Choroid plexus epithelial cell (primary cell): ENCODE data around the gene NEUROD4.

Experiments
- DNase-seq: peaks from one replicate; pipeline ENCODE4 v3.0.0-alpha.2; 2010; ENCODE audit warnings: low read depth
- H3K4me3 ChIP-seq: 2 replicates; pipeline ENCODE4 v1.5.1; 2011; ENCODE audit warnings: low read depth, mild to moderate bottlenecking, control low read depth, low read length, moderate library complexity
- CTCF ChIP-seq: conservative IDR thresholded peaks from 2 replicates; pipeline ENCODE4 v1.5.1; 2011; ENCODE audit warnings: low read depth, mild to moderate bottlenecking, control low read depth, inconsistent platforms, low read length, moderate library complexity

NEUROD4 gene, protein sequence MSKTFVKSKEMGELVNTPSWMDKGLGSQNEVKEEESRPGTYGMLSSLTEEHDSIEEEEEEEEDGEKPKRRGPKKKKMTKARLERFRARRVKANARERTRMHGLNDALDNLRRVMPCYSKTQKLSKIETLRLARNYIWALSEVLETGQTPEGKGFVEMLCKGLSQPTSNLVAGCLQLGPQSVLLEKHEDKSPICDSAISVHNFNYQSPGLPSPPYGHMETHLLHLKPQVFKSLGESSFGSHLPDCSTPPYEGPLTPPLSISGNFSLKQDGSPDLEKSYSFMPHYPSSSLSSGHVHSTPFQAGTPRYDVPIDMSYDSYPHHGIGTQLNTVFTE

DNA sequence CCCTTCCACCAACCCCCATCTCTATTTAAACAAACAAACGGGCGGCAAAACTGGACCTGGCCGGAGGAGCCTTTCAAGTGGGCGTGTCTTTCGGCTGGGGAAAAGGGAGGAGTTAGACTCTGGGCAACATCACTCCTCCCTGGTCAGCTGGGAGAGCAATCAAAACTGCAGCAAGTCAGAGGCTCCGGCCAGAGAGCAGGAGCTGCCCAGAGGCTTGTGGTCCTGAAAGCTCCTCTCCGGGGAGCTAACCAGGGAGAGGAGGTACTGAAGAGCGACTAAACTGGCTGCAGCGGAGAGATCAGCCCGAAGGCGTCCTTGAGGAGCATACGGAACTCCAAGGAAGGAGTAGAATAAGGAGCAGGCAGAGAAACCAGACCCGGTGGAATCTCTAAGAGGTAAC is at the start of gene NEUROD4:
Gene NEUROD4 (plus strand): TSS at position 191 of the 400 bp plus-strand sequence. CDS start 6,466 bp downstream, outside the sequence.
- H3K4me3 ChIP-seq: no peak within 1 kb of the TSS
- TF ChIP-seq CTCF: no peak
- peak; percentile 81 for DNase-seq

GRCh38 chr12:54970741-54971140 is 49.0 kb upstream of the NEUROD4 start:
- H3K4me3 ChIP-seq: no peak overlapping the region
- DNase-seq: no peak
- no peak for TF ChIP-seq CTCF

GRCh38 chr12:54973556-54973955 is 46.2 kb upstream of the NEUROD4 start:
- H3K4me3 ChIP-seq: no peak overlapping the region
- no peak for DNase-seq
- no peak for TF ChIP-seq CTCF

GRCh38 chr12:54974279-54974678 is 45.5 kb upstream of the NEUROD4 start:
- TF ChIP-seq CTCF: no peak
- no peak overlapping the region for H3K4me3 ChIP-seq
- DNase-seq: no peak

DNA sequence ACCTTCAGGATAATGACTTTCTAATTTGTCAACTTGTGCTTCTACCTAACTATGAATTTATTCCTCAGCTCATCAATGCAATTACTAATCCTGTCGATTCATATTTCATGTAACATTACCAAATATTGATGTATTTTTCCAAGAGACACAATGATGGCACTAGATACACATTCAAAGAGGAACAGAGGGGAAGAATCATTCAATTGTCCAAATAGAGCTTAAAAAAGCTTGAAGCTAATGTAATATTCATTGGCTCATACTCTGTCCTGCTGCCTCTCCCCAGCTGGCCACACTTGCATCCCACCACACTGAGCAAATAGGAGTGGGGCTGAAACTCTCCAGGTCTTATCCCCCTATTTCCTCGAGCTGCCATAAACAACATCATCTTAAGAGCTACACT is 44.5 kb upstream of the NEUROD4 start:
- DNase-seq: no peak
- no peak for TF ChIP-seq CTCF
- H3K4me3 ChIP-seq: no peak overlapping the region

DNA sequence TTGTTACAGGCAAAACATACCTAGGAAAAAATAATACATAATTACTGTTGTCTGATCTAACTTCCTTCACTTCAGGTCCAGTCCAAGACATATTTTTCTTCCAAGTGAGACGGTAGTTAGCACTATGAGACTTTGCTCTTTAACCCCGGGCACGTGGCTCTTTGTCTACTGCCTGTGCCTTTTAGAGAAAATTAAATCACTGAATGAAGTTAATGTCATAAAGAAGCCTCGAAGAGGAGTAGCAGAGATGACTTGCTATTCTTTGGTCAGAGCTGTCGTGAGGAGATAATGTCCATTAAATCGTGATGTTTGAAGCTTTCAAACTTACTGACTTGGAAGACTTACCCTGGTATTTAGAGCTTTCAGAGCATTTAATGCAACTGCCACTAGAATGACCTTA is 43.9 kb upstream of the NEUROD4 start:
- H3K4me3 ChIP-seq: no peak overlapping the region
- TF ChIP-seq CTCF: no peak
- no peak for DNase-seq

DNA sequence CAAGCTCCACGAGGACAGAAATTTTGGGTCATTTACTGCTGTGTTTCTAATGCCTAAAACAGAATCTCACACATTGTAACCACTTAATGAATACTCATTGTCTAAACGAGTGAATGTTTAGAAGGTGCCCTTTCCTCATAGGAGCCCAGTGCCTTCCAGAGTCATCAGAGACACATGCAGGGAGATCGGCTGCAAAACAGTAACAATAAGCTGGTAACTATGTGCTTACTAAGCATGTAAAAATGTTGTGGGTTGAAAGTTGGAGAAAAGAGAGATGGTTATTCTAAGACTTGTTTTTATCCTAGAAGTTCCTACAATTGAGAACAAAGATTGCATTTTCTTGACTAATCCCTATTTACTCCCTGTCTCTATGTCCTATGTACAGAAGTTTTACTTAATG is 42.6 kb upstream of the NEUROD4 start:
- no peak overlapping the region for H3K4me3 ChIP-seq
- DNase-seq: peak; percentile 63
- no peak for TF ChIP-seq CTCF
